ENCODE measurements around the gene LGI4.

Gene LGI4

GRCh38 chr19:35083691-35084508, 51.0 kb downstream of the LGI4 start:
- DNase-seq: no peak

GRCh38 chr19:35081201-35081600, 53.7 kb downstream of the LGI4 start:
- DNase-seq: no peak

GRCh38 chr19:35080613-35081170, 54.2 kb downstream of the LGI4 start:
- no peak for DNase-seq

DNA sequence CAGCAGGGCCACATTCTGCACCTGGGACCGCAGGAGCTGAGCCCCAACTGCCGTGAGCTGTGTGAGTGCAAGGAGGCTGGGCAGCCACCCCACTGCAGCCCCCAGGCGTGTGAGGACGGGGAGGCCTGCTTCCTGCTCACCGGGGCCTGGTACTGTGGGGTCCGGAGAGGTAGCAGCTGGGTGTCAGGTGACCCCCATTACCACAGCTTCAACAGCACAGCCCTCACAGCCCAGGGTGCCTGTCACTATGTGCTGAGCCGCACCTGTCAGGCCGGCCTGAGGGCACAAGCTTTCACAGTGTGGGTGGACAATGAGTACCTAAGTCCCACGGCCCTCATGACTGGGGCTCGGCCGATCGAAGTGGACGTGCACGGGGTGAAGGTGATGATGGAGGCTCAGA, 55.0 kb downstream of the LGI4 start:
- DNase-seq: no peak

DNA sequence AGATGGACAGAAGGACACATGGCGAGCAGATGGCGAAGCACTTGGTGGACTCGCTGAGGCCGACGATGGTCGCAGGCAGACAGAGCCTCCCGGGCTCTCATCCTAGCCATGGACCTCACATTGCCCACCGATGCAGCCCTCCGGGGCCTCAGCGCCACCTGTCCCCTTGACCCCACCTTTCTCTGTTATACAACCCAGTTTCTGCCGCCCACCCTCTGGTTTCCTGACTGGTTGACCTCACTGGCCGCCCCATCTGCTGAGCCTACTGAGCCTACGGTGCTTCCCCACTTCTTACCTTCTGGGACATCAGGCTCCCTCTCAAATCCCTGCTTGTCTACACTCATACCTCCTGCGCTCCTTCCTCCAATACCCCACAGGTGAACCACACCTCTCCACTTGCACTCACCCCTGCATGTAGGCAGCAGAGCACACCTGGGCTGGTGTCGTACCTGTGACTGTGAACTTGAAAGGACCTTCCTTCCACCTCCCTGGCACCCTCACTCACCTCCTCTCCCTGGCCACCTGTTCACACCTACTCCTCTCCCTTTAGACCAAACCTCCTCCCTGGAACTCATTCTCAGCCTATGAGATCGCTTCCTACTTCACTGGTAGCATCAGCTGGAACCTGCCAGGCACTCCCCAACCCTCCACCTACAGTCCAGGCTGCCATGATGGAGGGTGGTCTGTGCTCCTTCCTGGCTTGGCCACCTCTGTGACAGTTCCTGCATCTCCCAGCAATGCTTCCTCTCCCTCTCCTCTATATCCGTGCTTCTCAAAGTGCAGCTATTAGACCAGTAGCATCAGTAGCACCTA, 57.2 kb downstream of the LGI4 start:
- DNase-seq: no peak

GRCh38 chr19:35076657-35077056, 58.2 kb downstream of the LGI4 start:
- no peak for DNase-seq

GRCh38 chr19:35076026-35076370, 58.9 kb downstream of the LGI4 start:
- no peak for DNase-seq

DNA sequence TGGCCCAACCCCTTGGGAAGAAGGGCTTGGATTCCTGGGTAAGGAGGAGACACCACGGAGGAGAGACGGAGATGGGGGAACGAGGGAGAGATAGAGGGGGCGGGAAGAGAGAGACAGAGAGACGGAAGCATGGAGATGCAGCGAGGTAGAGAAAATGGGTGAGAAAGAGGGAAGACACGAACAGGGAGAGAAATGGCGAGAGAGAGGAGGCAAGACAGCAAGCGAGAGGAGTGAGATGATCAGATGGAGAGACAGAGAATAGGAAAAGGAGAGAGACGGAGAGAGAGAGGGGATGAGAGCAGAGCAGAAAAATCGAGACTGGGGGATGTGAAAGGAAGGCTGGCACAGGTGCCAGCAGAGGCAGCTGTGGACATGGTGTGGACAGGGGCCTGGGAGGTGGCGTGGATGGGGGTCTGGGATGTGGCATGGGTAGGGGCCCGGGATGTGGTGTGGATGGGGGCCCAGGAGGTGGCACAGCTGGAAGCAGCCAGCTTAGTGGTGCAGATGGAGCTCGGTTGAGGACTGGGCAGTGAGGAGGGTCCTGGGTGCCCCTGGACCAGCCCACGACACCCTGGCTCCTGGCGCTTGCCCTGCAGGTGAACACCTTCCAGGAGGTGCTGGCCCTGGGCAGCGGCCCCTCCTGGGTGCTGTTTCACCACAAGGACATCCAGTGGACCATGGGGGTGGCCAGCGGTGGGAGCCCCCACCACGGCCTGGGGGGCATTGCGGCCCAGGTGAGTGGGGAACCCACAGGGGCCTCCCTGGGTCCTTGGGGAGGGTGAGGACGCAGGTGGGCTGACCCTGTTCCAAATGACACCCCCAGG, 59.4 kb downstream of the LGI4 start:
- no peak for DNase-seq
